DOHH2 (cell line): ENCODE data around the gene DCLK1.

Experiments used
- EZH2phosphoT487 ChIP-seq: fragments of 200-600 bp; sonication (generic); IDR thresholded peaks from 2 replicates; pipeline ENCODE4 v1.6.1; 2017; ENCODE audit warnings: borderline replicate concordance, mild to moderate bottlenecking, antibody characterized with exemption, low read length, moderate library complexity, mixed read lengths
- TF ChIP-seq, protein P1 (sequence below): fragments of 200-600 bp; sonication (generic); IDR thresholded peaks from one replicate; pipeline ENCODE4 v1.5.1; 2014; ENCODE audit warnings: antibody characterized with exemption, mild to moderate bottlenecking, low read depth, low read length; ENCODE audit not compliant: poor library complexity, severe bottlenecking

- TF ChIP-seq, protein P1, sequence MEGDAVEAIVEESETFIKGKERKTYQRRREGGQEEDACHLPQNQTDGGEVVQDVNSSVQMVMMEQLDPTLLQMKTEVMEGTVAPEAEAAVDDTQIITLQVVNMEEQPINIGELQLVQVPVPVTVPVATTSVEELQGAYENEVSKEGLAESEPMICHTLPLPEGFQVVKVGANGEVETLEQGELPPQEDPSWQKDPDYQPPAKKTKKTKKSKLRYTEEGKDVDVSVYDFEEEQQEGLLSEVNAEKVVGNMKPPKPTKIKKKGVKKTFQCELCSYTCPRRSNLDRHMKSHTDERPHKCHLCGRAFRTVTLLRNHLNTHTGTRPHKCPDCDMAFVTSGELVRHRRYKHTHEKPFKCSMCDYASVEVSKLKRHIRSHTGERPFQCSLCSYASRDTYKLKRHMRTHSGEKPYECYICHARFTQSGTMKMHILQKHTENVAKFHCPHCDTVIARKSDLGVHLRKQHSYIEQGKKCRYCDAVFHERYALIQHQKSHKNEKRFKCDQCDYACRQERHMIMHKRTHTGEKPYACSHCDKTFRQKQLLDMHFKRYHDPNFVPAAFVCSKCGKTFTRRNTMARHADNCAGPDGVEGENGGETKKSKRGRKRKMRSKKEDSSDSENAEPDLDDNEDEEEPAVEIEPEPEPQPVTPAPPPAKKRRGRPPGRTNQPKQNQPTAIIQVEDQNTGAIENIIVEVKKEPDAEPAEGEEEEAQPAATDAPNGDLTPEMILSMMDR, result no peak
- no peak for TF ChIP-seq EZH2phosphoT487
These were observed 350.6 kb downstream of the DCLK1 start for GRCh38 chr13:35780613-35781012.
